ENCODE data around the gene DCAF12. TPM values are rescaled to one million over a fixed set of nuclear protein-coding genes. Genes with fewer than 3 reads are reported as not detected.

The DCAF12 gene
- total RNA-seq, 1 experiment from 2014 or later, result 29.2 TPM

DNA sequence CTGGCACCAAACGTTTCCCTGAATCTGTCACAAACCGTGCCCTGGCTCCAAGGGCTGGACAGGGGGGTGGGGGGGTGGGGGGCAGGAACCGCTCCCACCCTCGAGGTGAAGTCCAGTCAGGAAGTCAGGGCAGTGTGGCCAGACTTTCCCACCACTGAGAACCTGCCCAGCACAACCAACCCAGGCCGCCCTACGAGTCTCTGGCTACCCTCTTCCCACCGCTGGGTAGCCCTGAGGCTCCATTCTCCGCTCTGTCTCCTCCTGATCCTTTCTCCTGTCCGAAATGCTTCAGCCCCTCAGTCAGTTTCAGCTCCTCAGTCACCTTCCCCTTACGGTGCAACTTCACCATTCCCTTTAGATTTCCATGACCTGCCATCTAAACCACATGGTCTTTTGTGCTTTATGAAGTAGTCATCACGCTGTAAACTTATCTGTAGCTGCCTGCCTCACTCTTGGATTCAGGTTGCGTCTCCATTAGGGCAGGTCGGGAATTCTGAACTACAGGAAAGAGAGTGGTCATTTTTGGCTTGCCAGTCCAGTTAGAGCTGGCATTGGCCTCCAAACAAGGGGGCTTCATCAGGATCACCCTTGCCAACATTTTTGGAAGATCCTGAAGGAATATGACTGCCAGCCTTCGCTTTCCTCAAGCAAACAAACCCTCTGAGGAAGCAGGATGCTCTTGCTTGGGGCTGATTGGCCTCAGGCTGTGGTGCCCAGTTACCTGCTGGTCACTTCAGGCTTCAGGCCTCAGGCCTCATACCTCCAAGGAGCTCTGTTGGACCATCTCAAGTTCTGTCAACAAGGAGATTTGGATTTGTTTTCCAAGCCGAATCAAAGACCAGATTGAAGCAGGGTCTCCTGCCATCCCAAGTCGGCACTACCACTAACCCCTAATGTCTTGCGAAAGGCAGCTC, 794 bp upstream of the DCAF12 start:
- no peak for DNase-seq (ENCODE audit: low read depth)

DNA sequence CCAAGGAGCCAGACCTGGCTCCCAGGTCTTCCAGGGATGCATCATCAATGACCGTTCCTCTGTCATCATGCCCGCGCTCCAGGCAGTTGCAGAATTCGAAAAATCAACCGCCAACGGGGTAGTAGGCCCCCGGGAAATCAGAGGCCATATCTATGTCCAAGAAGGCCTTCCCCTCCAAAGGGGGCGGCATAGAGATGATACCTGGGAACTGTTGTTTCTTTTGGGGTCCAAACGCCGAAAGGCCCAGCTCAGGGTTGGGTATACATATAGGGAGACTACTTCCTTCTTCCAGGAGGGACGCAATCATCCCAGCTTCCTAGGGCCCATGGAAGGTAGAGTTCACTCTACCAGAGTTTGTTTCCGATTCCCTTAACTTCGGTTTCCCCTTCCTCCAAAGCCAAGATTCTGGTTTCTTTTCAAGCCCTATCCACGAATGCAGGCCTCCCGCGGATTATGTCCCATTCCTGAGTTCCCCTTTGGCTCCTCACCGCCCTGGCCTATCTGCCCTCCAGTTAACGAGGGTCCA, 754 bp downstream of the DCAF12 start:
- DNase-seq (ENCODE audit: low read depth), result peak; percentile 48

DNA sequence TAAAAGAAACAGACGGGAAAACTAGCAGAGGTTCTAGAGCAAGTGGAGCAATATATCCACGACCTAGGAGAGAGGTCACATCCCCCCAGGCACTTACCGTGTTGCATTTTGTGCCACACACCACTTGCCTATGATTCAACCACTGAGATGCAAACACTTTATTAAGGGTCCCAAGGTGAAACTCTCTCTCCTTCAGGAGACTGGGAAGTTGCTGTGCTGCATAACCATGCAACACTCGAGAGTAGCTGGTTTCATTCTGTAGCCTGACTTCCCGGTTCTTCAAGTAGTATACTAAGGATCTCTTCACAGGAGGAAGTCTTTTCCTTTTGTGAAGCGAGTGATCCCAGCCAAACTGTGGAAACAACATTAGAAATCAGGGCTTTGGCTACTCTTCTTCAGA, 1.6 kb downstream of the DCAF12 start:
- no peak for DNase-seq (ENCODE audit: low read depth)

DNA sequence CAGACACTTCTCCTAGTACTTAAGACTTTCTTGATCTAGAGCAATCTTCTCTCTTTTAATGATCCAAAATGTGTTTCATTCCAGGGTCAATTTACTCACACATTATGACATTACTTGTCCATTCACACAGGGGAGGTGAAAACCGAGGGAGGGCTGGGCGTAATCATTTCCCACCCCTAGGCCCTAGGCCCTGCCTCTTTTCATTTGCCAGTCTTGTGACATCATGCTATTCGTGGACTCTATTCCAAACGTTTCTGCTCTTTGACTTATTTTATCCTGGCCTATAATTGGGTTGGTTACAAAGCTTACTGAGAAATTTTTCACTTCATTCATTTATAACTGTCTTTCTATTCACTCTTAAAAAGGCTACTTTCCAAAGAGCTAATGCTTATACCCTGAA, 2.4 kb downstream of the DCAF12 start:
- DNase-seq (ENCODE audit: low read depth), result no peak

DNA sequence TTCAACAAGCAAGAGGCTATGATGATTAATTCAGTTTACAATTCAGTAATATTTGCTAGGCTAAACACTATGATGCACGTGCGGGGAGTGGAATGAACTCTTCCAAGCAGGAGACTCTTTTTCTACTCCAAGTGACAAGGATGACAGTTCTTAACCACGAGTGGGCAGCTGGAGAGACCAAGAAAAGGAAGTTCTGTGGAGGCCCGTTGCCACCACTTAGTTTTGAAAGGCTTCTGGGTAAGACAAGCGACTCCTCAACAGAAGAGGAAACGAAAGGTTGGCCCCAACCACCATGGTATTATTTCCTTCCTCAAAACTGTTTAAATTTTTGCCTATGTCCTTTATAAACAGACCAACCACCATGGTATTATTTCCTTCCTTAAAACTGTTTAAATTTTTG, 2.8 kb downstream of the DCAF12 start:
- no peak for DNase-seq (ENCODE audit: low read depth)

DNA sequence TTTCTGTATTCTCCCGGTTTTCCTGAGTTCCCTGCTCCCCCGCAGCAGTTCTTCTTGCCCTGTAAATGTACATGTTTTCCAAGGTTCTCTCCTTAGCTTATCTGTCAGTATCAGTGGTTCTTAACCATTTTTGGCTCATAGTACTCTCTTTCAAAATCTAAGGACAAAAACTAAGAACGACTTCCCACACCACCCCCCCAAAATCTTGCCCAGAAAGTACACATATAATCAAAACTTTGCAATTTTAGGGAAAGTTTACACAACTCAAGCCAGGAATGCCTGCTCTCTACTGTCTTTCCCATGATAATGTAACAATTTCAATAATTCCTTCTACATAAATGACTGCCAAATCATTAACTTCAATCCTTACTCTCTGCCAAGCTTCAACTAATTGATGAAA, 4.5 kb downstream of the DCAF12 start:
- no peak for DNase-seq (ENCODE audit: low read depth)

DNA sequence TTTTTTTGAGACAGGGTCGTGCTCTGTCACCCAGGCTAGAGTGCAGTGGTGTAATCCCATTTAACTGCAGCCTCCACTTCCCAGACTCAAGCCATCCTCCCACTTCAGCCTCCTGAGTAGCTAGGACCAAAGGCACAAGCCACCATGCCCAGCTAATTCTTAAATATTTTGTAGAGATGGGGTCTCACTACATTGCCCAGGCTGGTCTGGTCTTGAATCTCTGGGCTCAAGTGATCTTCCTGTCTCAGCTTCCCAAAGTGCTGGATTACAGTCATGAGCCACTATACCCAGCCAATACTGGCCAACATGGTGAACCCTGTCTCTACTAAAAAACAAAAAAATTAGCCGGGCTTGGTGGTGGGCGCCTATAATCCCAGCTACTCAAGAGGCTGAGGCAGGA, 6.8 kb downstream of the DCAF12 start:
- no peak for DNase-seq (ENCODE audit: low read depth)

DNA sequence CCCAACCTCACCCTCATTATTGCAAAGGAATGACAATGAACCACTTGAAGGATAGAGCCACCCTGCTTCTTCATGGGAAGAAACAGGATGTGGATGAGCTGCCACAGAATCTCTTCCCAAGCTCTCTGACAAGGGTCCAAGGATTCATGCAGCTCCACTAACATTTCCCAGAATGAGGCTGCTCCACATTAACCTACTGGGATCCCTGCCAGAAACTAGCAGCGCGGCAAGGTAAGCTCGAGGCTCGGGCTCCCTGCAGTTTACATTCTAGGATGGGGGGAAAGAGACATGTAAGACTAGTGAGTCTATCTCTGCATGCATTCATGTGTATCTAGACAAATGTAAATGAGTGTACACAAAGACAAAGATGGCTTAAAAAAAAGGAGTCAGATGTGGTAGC, 12.1 kb downstream of the DCAF12 start:
- DNase-seq (ENCODE audit: low read depth), result no peak

DNA sequence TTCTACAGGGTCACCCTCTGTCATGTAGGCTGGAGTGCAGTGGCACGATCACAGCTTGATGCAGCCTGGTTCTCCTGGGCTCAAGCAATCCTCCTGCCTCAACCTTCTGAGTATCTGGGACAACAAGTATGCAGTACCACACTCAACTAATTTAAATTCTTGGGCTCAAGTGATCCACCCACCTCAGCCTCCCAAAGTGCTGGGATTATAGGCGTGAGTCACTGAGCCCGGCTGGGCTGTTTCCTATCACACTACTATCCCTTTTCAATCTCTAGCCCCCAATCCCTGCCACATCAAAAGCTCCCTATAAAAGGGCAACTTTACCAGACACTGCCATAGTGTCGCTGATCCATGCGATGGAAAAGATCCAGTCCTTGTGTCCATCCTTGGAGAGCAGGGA, 20.4 kb downstream of the DCAF12 start:
- no peak for DNase-seq (ENCODE audit: low read depth)

DNA sequence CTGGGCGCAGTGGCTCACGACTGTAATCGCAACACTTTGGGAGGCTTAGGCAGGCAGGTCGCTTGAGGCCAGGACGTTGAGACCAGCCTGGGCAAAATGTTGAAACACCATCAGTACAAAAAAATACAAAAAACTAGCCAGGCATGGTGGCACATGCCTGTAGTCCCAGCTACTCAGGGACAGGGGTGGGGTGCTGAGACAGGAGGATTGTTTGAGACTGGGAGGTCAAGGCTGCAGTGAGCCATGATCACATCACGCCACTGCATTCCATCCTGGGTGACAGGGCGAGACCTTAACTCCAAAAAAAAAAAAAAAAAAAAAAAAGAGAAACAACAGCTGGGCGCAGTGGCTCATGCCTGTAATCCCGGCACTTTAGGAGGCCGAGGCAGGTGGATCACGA, 23.7 kb downstream of the DCAF12 start:
- no peak for DNase-seq (ENCODE audit: low read depth)

DNA sequence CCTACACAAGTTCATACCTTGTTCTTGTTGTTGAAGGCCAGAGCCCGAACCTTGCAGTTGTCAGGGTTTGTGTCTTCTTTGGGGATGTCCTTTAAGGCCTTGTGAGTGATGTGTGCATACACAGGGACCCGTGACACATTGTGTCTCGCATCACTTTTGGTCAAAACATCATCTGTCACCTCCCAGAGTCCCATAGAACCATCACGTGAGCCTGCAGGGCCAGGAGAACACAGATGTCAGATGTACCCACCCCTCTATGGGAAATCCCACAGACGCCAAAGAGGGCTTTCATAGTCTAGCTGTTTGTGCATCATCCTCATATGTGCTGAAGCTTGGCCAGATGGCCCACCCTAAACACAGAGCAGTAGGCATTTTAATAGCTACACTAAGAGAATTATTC, 28.2 kb downstream of the DCAF12 start:
- no peak for DNase-seq (ENCODE audit: low read depth)

DNA sequence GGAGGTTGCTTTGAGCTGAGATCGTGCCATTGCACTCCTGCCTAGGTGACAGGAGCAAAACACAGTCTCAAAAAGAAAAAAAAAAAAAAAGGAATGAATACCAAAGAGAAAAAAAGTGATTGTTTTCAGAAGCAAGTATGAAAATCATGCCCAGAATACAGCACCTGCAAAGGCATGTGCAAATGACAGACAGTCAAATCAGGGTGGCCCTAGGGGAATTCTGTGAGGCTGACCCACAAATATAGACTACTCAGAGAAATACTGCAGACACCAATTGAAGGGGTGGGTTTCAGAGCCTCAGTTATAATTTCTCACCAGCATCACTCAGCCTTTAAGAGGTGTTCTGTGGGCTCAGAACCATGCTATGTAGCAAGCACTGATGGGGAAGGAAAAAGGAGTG, 28.6 kb downstream of the DCAF12 start:
- DNase-seq (ENCODE audit: low read depth), result no peak

DNA sequence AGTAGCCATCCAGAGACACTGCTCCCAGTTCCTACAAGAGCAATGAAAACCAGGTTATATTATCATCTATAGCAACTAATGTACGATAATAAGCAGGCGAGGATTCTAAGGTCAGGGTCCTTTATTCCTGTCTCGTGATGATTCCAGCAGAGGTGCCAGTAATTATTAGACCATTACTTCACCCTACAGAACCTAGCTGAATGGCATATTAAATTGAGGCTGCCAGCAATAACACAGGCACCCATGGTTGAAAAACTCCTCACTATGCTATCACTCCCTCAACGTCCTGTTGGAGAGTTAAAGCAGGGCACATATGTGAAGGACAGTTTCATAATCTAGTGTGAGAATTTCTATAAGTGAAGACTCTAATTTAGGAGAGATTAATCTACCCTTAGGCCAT, 29.7 kb downstream of the DCAF12 start:
- no peak for DNase-seq (ENCODE audit: low read depth)

DNA sequence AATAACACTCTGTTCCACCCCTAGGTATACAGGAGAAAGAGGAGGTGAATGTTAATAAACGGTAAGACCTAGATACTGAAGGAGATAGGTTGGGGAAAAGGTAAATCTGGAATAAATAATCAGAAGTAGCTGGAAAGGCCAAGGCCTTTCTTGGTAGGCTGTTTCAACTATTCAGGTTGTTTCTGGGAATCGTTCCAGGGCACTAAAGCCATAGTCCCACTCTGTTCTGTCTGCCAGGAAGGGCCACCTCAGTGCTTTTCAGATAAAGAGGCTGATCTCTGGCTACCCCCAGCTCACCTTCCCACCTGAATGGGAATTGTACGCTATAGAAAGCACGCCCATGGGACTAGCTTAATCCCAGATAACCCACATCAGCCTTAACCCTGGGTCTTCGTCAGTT, 32.9 kb downstream of the DCAF12 start:
- DNase-seq (ENCODE audit: low read depth), result no peak

DNA sequence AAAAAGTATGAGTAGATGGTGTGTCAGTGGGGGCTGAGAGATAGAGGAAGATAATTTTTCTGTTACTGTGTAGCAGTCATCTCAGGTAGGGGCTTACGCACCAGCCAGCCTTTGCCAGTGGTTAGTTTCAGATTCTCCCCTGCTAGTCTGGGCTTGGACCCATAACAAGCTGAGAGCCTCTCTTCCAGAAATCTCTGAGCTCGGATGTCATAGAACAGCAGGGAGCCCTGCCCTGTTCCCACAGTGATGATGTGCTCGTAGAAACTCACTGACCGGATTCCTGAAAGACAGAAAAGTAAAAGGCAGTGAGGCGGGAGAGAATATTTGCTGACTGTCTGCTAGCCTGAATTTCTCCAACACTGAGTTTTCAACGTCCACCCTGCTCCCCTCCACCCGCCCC, 37.2 kb downstream of the DCAF12 start:
- no peak for DNase-seq (ENCODE audit: low read depth)

DNA sequence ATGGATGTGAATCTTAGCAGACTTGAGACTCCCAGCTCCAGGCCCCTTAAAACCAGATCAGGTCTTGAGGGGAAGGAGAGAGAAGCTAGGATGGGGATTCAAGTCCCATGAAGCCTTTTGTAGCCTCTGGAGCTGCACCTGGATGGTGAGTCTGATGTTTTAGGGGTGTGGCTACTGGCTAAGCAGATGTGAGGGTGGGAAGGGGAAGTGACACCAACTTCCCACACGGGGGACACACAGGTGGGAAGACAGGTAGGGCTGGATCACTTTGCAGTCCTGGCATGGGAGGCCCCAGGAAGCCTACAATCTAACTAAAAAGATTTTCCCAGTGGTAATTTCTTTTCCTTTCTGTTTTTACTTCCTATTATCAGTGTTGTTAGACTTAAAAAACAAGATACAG, 39.1 kb downstream of the DCAF12 start:
- DNase-seq (ENCODE audit: low read depth), result no peak

DNA sequence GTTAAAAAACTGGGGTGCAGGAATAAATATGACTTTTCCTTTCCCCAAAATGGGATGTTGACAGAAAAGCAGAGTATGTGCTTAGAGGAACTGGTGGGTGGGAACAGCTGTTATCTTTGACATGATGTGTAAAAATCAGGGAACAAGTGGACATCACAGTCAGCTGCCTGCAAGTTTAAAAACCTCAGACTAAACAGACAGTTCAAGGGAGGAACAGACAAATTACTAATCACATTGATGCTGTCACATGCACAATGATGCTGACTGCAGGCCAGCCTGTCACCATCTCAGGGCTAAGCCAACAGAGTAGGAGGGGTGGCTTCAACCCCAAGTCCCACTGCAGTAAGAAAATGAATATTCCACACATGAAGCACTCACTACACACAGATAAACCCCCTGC, 39.6 kb downstream of the DCAF12 start:
- DNase-seq (ENCODE audit: low read depth), result no peak

DNA sequence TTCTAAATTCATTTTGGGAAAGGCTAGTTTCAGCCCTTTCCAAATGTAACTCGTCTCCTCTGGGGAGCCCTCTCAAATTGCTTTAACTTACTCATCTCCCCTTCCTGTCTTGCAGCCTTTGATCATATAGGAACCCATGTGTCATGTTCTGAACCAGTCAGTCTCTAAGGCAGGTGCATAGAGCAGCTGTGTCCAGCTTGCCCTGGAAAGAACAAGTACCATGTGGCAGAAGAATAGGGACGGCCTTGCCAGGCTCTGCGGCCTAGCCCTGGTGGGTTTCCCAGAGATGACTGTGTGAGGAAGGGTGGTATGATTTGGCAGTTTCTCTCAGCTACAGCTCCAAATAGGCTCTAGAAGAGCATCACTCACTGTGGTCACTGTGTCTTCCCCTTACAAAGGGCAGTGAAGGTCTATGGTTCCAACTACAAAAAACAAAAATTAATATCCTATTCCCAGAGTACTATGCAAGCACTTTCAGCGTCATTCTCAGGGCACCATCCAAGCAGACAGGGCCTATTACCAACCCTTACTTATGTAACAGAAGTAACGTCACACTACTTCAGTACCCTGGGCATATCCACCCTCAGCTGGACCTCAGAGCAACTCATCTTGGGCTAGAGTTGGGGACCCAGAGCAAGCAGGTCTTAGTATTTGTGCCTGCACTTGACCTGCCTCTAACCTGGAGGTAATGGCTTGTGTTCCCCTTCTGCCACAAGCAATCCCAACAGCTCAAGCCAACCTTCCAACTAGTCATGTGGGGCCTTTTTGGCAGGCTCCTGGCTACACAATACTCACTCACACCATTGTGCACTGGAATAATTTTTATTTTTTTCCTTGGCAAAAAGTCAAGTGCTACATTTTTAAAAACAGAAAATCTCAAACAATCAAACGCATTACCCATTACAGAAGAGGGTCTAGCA, 40.7 kb downstream of the DCAF12 start:
- DNase-seq (ENCODE audit: low read depth), result peak; percentile 21

DNA sequence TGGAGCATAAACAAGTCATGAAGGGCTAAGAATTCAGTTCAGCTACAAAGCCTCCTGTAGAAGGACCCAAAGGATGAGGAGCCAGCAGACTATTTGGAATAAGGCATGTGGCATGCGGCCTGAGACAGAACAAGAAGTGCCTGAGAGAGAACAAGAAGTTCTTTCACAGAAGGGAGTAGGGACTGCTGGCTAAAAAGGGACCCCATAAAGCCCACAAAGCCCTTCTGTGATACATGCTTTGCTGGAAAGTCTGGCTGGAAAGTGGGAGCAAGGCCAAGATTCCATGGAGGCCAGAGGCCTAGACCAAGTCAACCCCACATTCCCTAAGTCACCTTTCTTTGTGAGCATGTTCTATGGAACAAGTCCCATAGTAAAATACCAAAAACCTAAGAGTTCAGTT, 41.9 kb downstream of the DCAF12 start:
- DNase-seq (ENCODE audit: low read depth), result no peak

DNA sequence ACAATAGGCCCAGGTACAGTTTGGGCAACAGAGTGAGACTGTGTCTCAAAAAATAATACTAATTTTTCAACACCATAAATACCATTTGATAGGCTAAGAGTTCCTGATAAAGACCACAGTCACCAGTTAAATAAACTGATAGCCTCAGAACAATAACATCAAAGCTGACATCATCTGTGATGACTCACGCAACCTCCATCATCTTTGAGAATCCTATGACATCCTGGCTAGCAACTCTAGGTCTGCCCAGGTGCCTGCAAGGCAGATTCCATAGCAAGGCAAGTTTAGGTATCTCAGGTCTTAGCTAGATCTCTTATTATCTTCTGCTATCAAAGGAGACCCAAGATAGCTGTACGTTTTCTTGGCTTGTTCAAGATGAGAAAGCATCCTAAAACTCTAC, 47.3 kb downstream of the DCAF12 start:
- peak; percentile 58 for DNase-seq (ENCODE audit: low read depth)

DNA sequence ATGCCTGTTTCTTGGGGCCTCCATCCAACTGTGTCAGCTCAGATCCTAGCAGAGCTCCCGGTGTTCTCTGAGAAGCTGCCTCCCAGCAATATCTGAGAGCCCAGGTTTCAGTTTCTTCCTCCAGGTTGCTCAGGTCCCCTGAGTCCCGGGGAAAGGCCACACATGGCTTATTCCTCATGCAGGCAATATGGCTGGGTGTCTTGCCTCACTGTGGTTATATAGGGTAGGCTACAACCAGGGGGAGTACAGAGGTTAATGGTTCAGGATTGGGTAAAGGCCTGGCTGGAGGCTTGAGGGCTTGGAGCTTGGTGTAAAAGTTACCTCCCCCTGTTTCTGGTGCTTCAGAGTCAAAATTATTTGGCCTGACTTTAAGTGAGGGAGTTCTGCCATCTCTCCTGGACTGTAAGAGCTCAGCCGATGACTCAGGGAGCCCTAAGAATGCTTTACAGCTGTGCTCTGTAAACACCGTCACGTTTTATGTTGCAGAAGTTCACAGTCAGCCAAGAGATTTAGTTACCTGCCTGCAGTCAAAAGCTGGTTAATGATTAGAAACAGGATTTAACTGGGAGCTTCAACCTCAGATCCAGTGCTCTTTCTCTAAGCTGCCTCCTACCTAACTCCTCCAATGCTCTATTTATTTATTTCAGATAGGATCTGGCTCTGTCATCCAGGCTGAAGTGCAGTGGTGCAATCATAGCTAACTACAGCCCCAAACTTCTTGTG, 53.5 kb downstream of the DCAF12 start:
- peak; percentile 64 for DNase-seq (ENCODE audit: low read depth)

DNA sequence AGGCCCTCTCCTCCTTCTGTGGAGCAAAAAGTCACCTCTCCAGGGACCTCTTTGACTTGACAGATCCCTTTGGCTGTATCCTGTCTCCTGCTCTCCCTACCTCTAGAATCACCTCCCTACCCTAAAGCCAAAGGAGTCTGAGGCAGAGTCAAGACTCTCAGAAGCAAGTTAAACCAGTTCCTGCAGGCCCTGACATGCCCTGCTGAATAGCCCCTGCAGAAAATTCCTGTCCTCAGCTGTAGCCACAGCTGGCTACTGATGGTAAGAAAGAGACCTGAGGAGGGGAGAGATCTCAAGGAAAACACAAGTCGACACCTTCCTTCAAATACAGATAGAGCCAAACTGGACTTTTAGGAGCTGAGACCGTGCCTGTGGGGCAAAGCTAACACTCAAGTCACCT, 54.1 kb downstream of the DCAF12 start:
- DNase-seq (ENCODE audit: low read depth), result no peak
